ENCODE data around the gene REXO1.
A peak's percentile ranks its signal among the peaks of the same experiment; 100 is the strongest.

The REXO1 gene

DNA sequence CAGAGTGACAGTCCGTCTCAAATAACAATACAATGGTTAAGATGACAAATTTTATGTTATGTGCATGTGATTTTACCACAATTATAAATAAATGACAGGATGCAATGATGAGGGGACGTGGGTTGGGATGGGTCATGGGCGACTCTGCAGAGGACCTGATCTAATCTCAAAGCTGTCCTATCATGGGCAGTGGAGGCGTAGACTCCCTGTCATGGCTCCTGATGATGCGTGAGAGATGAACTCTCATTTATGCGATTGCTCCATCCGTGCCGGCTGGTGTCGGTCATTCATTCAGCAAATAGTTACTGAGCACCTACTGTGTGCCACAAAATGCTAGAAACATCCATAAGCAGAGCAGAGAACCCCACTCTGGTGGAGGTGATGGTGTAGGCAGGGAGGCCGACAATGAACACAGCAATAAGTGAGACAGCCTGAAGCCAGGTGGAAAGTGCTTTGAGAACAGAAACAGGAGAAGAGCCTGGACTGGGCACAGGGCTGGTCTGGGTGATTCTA lies 1.7 kb upstream of the REXO1 start:
- no peak for TF ChIP-seq TAF1 (IDR thresholded peaks at IDR 0.05; ENCODE audit: borderline replicate concordance, insufficient read depth, low read length)
- no peak for TF ChIP-seq FOXP2 (optimal IDR thresholded peaks at IDR 0.05; ENCODE audit: borderline replicate concordance, extremely low read depth, extremely low read length, insufficient read depth)
- no peak for TF ChIP-seq REST (IDR thresholded peaks at IDR 0.05; ENCODE audit: insufficient read depth in 1 of 2, low read depth in 2 of 2, low read length in 2 of 2)
- TF ChIP-seq SIN3A (IDR thresholded peaks at IDR 0.05; ENCODE audit: borderline replicate concordance, insufficient read depth, low read length) = no peak
- TF ChIP-seq POLR2AphosphoS5 (IDR thresholded peaks at IDR 0.05; ENCODE audit: low read depth, low read length) = no peak

- TF ChIP-seq FOXP2 (optimal IDR thresholded peaks at IDR 0.05; ENCODE audit: borderline replicate concordance, extremely low read depth, extremely low read length, insufficient read depth) (no peak), TAF1 (IDR thresholded peaks at IDR 0.05; ENCODE audit: borderline replicate concordance, insufficient read depth, low read length) (no peak), SIN3A (IDR thresholded peaks at IDR 0.05; ENCODE audit: borderline replicate concordance, insufficient read depth, low read length) (no peak), REST (IDR thresholded peaks at IDR 0.05; ENCODE audit: insufficient read depth in 1 of 2, low read depth in 2 of 2, low read length in 2 of 2) (no peak), POLR2AphosphoS5 (IDR thresholded peaks at IDR 0.05; ENCODE audit: low read depth, low read length) (no peak)
Measured at GRCh38 chr19:1849132-1849474, 820 bp upstream of the REXO1 start.

- peak; percentile 83; the same call in 1 of the 2 replicates for TF ChIP-seq SIN3A (IDR thresholded peaks at IDR 0.05; ENCODE audit: borderline replicate concordance, insufficient read depth, low read length)
- no peak for TF ChIP-seq TAF1 (IDR thresholded peaks at IDR 0.05; ENCODE audit: borderline replicate concordance, insufficient read depth, low read length)
- no peak for TF ChIP-seq REST (IDR thresholded peaks at IDR 0.05; ENCODE audit: insufficient read depth in 1 of 2, low read depth in 2 of 2, low read length in 2 of 2)
- TF ChIP-seq POLR2AphosphoS5 (IDR thresholded peaks at IDR 0.05; ENCODE audit: low read depth, low read length) = no peak; the same call in 1 of the 2 replicates
- no peak for TF ChIP-seq FOXP2 (optimal IDR thresholded peaks at IDR 0.05; ENCODE audit: borderline replicate concordance, extremely low read depth, extremely low read length, insufficient read depth)
Measured at GRCh38 chr19:1847684-1848398, 442 bp downstream of the REXO1 start.

DNA sequence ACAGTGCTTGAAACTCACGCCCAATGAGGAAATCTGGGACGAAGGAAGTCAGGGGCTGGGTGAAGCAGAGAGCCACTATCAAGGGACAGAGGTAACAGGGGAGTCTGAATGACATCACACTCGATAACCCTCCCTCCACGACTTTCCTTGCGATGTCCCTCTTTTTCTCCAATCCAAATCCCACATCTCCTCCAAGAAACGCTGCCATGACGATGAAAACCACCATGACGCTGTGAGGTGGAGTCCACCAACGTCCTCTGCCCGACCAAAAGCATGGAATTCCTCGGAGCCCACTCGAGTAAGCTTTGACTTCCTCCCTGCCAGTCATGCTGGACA lies 967 bp downstream of the REXO1 start:
- TF ChIP-seq REST (IDR thresholded peaks at IDR 0.05; ENCODE audit: insufficient read depth in 1 of 2, low read depth in 2 of 2, low read length in 2 of 2) = no peak
- TF ChIP-seq FOXP2 (optimal IDR thresholded peaks at IDR 0.05; ENCODE audit: borderline replicate concordance, extremely low read depth, extremely low read length, insufficient read depth) = no peak
- no peak for TF ChIP-seq POLR2AphosphoS5 (IDR thresholded peaks at IDR 0.05; ENCODE audit: low read depth, low read length)
- TF ChIP-seq SIN3A (IDR thresholded peaks at IDR 0.05; ENCODE audit: borderline replicate concordance, insufficient read depth, low read length) = no peak
- TF ChIP-seq TAF1 (IDR thresholded peaks at IDR 0.05; ENCODE audit: borderline replicate concordance, insufficient read depth, low read length) = no peak

Measured in PFSK-1 (cell line).